Right ventricle myocardium superior (tissue), 1 donor: ENCODE data around the gene DHFR. TPM values are rescaled to one million over a fixed set of nuclear protein-coding genes. Genes with fewer than 3 reads are reported as not detected.
"Not testable (repeated sequence)": the region's sequence is repeated elsewhere in the genome, so short reads cannot be mapped to it uniquely, and the experiment has no call there.

ENCODE experiments used
- ATAC-seq: fragments of 200-7000 bp; cut with Tn5 transposase; one replicate; pipeline ENCODE4 v1.9.1; 2020; ENCODE audit warnings: mild to moderate bottlenecking; ENCODE audit not compliant: poor library complexity
- DNase-seq: peaks from one replicate; pipeline ENCODE4 v3.0.0-alpha.2; 2020
- intact Hi-C: fragments of 100-400 bp; cut with DNase I; formaldehyde crosslinking; loops from one replicate; pipeline ENCODE4 v1.11.2; 2022
- total RNA-seq: library from RNA; stranded (reverse); fragmentation: NEBNext Ultra II Directional; extraction: Animal tissue kit (Norgen Biotek cat#: 25700); gene quantifications from one replicate; pipeline ENCODE4 v1.2.1, GENCODE V29; 2021
- donor health status: DM: no; HTN: yes; CAD: no; lungs with severe emphysema.

DHFR gene
- total RNA-seq, 1 donor from 2014 or later: 10.7 TPM

DNA sequence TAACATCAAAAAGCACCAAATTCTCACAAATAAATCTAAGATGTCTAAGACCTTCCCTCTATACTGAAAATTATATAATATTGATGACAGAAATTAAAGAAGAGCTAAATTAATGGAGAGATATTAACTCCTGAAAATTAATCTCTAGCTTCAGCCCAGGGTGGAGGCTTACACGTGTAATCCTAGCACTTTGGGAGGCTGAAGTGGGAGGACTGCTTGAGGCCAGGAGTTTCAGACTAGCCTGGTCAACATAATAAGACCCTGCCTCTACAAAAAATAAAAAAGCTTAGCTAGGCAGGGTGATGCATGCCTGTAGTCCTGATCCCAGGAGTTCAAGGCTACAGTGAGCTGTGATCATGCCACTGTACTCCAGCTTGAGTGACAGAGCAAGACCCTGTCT lies 45.1 kb downstream of the DHFR start:
- intact Hi-C loops: no loop called here
- ATAC-seq (no peak), DNase-seq (no peak)

DNA sequence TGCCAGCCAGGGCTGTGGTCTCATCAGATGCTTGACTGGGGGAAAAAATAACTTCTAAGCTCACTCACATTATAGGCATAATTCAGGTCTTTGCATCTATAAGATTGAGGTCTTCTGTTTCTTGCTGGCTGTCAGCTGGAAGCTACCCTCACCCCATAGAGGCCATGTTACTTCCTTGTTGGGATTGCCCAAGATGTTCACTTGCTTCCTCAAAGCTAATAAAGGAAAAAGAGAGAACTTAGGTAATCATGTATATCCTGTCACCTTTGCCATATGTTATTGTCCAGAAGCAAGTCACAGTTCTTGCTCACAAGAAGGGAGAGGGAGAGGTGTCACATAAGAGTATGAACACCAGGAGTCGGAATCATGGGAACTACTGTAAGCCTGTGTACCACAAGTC lies 46.1 kb downstream of the DHFR start:
- ATAC-seq (no peak), DNase-seq (no peak)
- intact Hi-C loops: no loop called here

- ATAC-seq (no peak), DNase-seq (no peak)
- intact Hi-C loops: no loop called here
Observed at GRCh38 chr5:80607832-80608231, 47.0 kb downstream of the DHFR start.

GRCh38 chr5:80607343-80607742 lies 47.4 kb downstream of the DHFR start:
- ATAC-seq: no peak
- intact Hi-C loops: no loop called here
- no peak for DNase-seq

GRCh38 chr5:80600943-80601693 lies 53.7 kb downstream of the DHFR start:
- intact Hi-C loops: no loop called here
- DNase-seq: no peak

GRCh38 chr5:80597500-80597899 lies 57.3 kb downstream of the DHFR start:
- intact Hi-C loops: no loop called here

More at GRCh38 chr5:80600943-80601693, 53.7 kb downstream of the DHFR start:
- ATAC-seq: no peak

GRCh38 chr5:80594810-80595209 lies 60.0 kb downstream of the DHFR start:
- intact Hi-C loops: no loop called here
- DNase-seq (no peak), ATAC-seq (no peak)

More at GRCh38 chr5:80597500-80597899, 57.3 kb downstream of the DHFR start:
- ATAC-seq (no peak), DNase-seq (no peak)

GRCh38 chr5:80592761-80593160 lies 62.0 kb downstream of the DHFR start:
- intact Hi-C loops: no loop called here
- ATAC-seq (no peak), DNase-seq (no peak)

- intact Hi-C loops: no loop called here
- ATAC-seq (no peak), DNase-seq (no peak)
Observed at GRCh38 chr5:80592105-80592504, 62.7 kb downstream of the DHFR start.

DNA sequence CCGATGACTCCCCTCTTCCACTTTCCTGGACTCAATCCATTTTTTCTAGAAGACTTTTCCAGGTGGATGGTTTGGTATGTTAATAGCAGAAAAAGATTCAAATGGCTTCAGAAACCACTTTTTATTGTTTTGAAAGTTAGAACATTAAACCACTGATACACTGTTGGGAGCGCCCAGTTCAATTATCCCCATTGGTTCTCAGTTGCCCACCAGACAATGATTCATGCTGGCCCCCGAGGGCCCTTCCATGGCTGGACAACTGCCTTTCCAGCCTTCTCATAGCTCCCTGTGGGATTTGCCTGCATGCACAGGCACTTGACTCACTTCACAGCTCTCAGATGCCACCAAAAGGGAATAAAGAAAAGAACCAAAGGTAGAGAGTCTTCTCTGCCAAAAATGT lies 63.4 kb downstream of the DHFR start:
- ATAC-seq (no peak), DNase-seq (no peak)
- intact Hi-C loops: no loop called here

- intact Hi-C loops: no loop called here
- DNase-seq: no peak
- ATAC-seq: no peak
Observed at GRCh38 chr5:80590766-80591165, 64.0 kb downstream of the DHFR start.

DNA sequence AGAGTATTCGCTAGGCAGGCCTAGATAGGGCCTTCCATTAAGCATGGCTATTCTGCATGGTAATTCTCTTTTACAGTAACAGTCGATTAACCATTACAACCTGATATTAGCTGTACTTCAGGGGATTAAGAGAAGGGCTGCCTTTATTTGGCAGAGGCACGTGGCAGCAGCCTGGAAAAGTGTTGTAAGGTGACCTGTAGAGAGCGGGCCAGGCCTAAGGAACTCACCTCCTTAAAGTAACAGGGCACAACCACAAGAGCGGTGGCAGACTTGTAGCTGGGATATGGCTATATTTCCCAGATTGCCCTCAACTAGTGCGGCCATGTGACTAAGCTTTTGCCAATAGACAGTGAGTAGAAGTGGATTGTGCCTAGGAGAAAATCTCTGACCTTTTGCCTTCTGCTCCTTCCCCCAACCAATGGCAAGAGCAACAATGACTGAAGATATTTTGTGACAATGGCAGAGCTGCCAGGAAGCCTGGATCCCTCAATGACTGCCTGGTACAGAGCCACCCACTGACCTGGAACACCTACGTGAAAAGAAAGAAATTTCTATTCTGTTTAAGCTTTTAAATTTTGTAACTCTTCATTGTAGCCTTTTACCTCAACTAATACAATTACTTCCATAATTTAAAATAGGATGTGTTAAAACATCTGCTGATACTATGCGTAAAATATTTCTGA lies 65.8 kb downstream of the DHFR start:
- no peak for DNase-seq
- ATAC-seq: no peak
- intact Hi-C loops: no loop called here

GRCh38 chr5:80584770-80585169 lies 70.0 kb downstream of the DHFR start:
- ATAC-seq (no peak), DNase-seq (no peak)
- intact Hi-C loops: no loop called here

GRCh38 chr5:80580291-80580690 lies 74.5 kb downstream of the DHFR start:
- ATAC-seq, DNase-seq, intact Hi-C loops: not testable (repeated sequence)

GRCh38 chr5:80579050-80579449 lies 75.7 kb downstream of the DHFR start:
- ATAC-seq (no peak), DNase-seq (no peak)
- intact Hi-C loops: no loop called here

DNA sequence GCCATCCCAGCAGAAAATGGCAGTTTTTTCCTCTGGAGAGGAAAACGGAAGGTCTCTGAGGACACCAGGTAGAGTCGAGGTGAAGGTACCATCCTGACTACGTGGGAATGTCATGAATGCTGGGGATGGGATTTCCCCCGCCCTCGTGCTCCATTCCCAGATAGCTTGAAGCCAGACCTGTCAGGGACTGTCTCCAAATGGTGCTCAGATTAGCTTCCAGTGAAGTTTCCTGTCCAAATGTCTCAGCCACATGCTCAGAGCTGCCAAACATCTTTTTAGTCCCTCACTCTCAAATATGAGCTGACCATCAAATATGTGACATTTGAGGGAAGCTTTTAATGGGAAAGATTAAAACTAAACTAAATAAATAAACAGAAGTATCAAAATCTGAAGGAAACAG lies 77.1 kb downstream of the DHFR start:
- intact Hi-C loops: no loop called here
- no peak for DNase-seq
- no peak for ATAC-seq

- ATAC-seq (no peak), DNase-seq (no peak)
- intact Hi-C loops: no loop called here
Observed at GRCh38 chr5:80576383-80576782, 78.4 kb downstream of the DHFR start.
